HFF-Myc (cell line): ENCODE measurements around the gene TMEM174.
A peak's percentile ranks its signal among the peaks of the same experiment; 100 is the strongest.

Experiments
- DNase-seq: peaks from one replicate; pipeline ENCODE4 v3.0.0-alpha.2; 2011; ENCODE audit warnings: low read depth; ENCODE audit errors: extremely low read depth
- H3K4me3 ChIP-seq: replicated peaks from 2 replicates; pipeline ENCODE4 v1.5.1; 2011; ENCODE audit warnings: low read depth, mild to moderate bottlenecking, control low read depth, low read length
- TF ChIP-seq, protein P1 (sequence below): IDR thresholded peaks from 2 replicates; pipeline ENCODE4 v1.5.1; 2012; ENCODE audit warnings: mild to moderate bottlenecking, low read depth, low read length, control low read depth; ENCODE audit errors: missing control alignments

TMEM174 gene

DNA sequence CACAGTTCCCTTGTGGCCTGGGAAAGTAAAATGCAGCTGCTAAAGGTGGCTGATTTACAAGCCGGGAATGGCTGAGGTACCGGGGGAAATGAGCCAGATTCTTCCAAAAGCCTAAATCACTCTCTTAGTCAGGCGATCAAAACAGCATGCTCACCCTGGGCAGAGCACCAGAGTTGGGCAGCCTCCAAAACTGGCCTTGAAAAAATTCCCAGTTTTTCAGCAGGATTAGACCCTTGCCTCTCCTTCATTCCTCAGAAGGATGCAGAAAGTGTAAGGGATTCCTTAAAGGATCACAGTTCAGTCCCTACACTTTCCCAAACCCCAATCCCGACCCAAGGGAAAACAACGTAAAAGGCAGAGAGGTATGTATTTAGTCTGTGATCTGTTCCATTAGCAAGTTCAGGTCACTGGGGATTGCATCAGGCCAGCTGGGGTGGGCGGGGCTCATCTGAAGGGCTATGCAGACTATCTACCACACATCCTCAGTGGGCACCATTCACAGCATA, 16.9 kb downstream of the TMEM174 start:
- H3K4me3 ChIP-seq: no peak overlapping the region
- peak; percentile 24 for DNase-seq
- TF ChIP-seq, protein P1, sequence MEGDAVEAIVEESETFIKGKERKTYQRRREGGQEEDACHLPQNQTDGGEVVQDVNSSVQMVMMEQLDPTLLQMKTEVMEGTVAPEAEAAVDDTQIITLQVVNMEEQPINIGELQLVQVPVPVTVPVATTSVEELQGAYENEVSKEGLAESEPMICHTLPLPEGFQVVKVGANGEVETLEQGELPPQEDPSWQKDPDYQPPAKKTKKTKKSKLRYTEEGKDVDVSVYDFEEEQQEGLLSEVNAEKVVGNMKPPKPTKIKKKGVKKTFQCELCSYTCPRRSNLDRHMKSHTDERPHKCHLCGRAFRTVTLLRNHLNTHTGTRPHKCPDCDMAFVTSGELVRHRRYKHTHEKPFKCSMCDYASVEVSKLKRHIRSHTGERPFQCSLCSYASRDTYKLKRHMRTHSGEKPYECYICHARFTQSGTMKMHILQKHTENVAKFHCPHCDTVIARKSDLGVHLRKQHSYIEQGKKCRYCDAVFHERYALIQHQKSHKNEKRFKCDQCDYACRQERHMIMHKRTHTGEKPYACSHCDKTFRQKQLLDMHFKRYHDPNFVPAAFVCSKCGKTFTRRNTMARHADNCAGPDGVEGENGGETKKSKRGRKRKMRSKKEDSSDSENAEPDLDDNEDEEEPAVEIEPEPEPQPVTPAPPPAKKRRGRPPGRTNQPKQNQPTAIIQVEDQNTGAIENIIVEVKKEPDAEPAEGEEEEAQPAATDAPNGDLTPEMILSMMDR: no peak

DNA sequence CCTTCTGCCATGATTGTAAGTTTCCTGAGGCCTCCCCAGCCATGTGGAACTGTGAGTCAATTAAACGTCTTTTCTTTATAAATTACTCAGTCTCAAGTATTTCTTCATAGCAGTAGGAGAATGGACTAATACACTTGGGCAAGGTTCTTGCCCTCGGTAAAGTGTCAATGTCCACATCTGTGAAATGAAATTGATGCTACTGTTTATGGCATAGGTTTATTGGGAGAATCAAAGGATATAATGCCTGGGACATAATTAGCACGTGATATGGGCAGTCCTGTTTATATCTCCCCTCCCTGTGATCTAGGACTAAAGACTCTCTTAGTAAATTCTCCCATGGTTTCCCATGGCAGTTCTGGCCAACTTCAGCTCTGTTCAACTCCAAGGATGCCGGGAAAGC, 19.4 kb downstream of the TMEM174 start:
- no peak for DNase-seq
- H3K4me3 ChIP-seq: no peak overlapping the region
- TF ChIP-seq, protein P1: no peak

DNA sequence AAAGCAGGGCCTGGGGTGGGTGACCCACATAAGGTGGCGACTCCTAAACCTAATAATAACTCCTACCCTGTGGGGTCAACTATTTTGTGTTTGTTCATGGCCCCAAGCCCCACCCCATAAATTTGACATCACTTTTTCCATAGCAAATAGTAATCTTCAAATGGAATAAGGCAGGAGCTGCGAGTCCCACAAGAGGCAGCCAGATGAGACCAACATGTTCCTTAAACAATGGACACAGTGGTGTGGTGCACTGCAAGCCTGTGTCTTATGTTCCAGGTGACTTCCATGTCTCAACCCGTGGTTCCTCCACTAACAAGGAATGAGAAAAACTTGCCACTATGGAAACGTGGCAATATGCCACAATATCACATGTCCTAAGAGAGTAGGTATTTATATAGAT, 20.6 kb downstream of the TMEM174 start:
- no peak for DNase-seq
- H3K4me3 ChIP-seq: no peak overlapping the region
- TF ChIP-seq, protein P1: no peak

DNA sequence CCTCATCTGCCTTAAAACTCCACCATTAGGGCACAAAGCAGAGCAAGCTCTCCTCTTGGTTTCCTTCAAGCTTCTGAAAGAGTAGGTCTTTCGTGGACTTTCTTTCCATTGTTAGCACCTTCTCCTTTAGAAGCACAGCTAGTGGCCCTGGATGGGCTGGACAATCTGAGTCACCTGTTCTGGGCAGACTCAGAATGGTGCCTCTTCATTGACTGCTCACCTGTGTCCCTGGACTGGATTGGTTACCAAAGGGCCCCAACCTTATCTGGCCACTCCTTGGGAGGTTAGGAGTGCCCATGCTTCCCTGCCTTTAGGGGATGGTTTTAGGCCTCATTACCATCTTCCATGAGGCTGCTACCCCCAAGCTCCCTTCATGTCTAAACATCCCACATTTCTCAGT, 23.2 kb downstream of the TMEM174 start:
- TF ChIP-seq, protein P1: no peak
- H3K4me3 ChIP-seq: no peak overlapping the region
- no peak for DNase-seq

DNA sequence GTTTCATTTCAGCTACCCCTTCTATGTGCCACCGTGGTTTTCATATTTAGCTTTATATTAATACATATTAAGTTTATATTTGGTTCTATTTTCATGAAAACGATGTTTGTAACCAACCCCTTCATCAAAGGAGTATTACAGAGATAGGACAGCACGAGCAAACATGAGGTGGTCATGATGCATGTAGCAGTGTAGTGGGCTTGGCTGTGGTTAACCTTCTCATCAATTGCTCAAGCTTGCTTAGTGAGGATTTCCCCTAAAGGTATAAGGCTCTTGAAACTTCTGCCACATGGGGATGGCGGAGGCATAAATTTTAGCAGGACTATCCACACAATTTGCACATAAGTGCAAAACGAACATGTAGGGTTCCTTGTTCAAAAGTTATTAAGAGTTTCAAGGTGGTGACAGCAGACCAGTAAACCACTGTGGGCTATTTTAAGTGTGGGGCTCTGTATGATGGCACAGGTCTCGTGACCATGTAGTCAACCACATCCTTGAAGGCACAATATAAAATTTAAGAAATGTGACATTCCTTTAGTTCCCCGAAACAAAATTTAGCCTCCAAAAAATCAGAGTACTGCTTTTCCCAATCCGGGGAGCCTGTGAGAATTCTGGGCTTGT, 24.8 kb downstream of the TMEM174 start:
- DNase-seq: no peak
- no peak overlapping the region for H3K4me3 ChIP-seq
- TF ChIP-seq, protein P1: no peak

DNA sequence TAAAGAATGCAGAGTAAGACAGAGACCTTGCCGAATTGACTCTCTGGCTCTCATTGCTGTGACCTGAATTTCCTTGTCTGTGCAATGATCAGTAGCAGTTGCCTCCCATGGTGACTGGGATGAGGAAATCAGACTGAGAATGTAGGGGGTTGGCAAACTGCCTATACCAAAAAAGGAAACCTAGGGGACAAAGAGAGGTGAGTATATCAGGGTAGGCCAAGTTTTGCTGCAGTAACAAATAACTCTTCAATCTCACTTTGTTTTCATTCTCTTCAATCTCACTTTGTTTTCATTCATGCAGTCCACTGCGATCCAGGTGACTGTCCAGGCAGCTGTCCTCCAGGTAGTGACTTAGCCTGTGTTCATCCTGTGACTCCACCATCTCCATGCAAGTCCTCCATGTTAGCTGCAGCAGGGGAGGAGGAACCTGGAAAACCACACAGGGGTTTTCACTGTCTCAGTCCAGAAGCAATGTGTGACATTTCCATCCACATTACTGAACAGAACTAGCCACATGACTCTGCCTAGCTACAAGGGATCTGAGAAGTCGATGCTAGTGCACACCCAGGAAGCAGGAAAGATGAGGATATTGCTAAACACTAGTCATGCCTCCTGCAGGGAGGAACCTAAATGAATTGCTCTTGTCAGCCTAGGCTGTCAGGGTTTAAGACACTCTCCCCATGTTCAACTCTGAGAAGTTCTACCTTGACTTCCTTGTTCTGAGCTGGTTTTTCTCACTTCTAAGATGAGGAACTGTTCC, 26.0 kb downstream of the TMEM174 start:
- DNase-seq: no peak
- H3K4me3 ChIP-seq: no peak overlapping the region
- TF ChIP-seq, protein P1: no peak
